HG03175 (cell line): ENCODE results near the gene CAT.

Source experiments
- ATAC-seq: cut with Tn5 transposase; IDR thresholded peaks from one replicate; pipeline ENCODE4 v1.9.1; 2021; ENCODE audit warnings: mild to moderate bottlenecking, moderate library complexity; ENCODE audit not compliant: unreplicated experiment

The CAT gene

DNA sequence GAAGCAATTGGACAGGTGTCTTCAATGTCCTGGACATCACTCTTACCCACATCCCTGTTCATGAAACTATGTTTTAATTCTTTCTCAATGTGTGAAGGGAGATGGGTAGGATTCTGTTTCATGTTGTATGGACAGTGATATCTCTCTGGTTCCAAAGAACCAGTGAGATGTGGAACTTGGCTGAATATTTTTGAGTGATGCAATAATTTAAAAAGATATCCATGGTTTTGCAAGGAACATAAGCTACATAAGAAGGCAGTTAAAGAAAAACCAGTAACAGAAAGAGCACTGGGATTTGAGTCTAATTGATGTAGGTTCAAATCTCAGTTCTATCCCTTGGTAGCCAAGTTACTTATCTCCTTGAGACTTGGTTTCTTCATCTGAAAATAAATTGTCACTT is 82.5 kb downstream of the CAT start:
- no peak for ATAC-seq
